Calu3 (cell line): ENCODE measurements around the gene RLF. TPM values are rescaled to one million over a fixed set of nuclear protein-coding genes. Genes with fewer than 3 reads are reported as not detected.
A peak's percentile ranks its signal among the peaks of the same experiment; 100 is the strongest.

Source experiments
- Bru-seq: library from RNA; stranded (reverse); fragments of 400-500 nt; gene quantifications from one replicate; lab custom pipeline; 2021; lab: Mats Ljungman, UMichigan
- BruChase-seq, 2 experiments: library from RNA; stranded (reverse); fragments of 400-500 nt; gene quantifications; one replicate each; lab custom pipeline; 2021; lab: Mats Ljungman, UMichigan
- BruUV-seq: library from RNA; stranded (reverse); fragments of 400-500 nt; replicated peaks from 2 replicates; lab custom pipeline; 2021; lab: Mats Ljungman, UMichigan
- CTCF ChIA-PET: fragments of 300-600 bp; sonication (Branson Sonifier 250); formaldehyde crosslinking; loops from one replicate; lab custom pipeline; 2022; ENCODE audit warnings: antibody characterized with exemption; lab: Charles Lee
- DNase-seq: peaks from one replicate; pipeline ENCODE4 v3.0.0; 2022
- H3K27ac Mint-ChIP-seq: one replicate; pipeline ENCODE4 v1.8.0; 2022; ENCODE audit warnings: mixed read lengths; ENCODE audit not compliant: unreplicated experiment
- H3K27me3 Mint-ChIP-seq: one replicate; pipeline ENCODE4 v1.8.0; 2022; ENCODE audit warnings: mixed read lengths; ENCODE audit not compliant: unreplicated experiment
- H3K36me3 Mint-ChIP-seq: one replicate; pipeline ENCODE4 v1.8.0; 2022; ENCODE audit warnings: mild to moderate bottlenecking, moderate library complexity, mixed read lengths; ENCODE audit not compliant: insufficient read depth, unreplicated experiment
- H3K4me1 Mint-ChIP-seq: one replicate; pipeline ENCODE4 v1.8.0; 2022; ENCODE audit warnings: mild to moderate bottlenecking, low read depth, mixed read lengths; ENCODE audit not compliant: unreplicated experiment
- H3K4me3 Mint-ChIP-seq: one replicate; pipeline ENCODE4 v1.8.0; 2022; ENCODE audit warnings: mild to moderate bottlenecking, low read depth, moderate library complexity, mixed read lengths; ENCODE audit not compliant: unreplicated experiment
- H3K9me3 Mint-ChIP-seq: one replicate; pipeline ENCODE4 v1.8.0; 2022; ENCODE audit warnings: low read depth, mixed read lengths; ENCODE audit not compliant: unreplicated experiment
- CTCF ChIP-seq: fragments of 200-600 bp; IDR thresholded peaks from one replicate; pipeline ENCODE4 v1.8.0; 2022; ENCODE audit warnings: antibody characterized with exemption; ENCODE audit not compliant: unreplicated experiment
- intact Hi-C: fragments of 100-400 bp; cut with micrococcal nuclease; formaldehyde crosslinking; loops from one replicate; pipeline ENCODE4 v1.10.0; 2022; ENCODE audit not compliant: unreplicated experiment
- long read RNA-seq: library from polyadenylated mRNA; stranded (forward); transcript quantifications from one replicate; pipeline ENCODE4 v2.0.0, GENCODE V29; 2022
- total RNA-seq: library from RNA; stranded (reverse); gene quantifications from 2 replicates; pipeline ENCODE4 v1.2.3, GENCODE V29; 2022

RLF gene
- total RNA-seq, result 11.7 and 12.9 TPM in 2 replicates
- Bru-seq, nascent RNA, result percentile 86 among the genes with signal in this experiment
- percentile 67 among the genes with signal in this experiment for BruChase-seq, experiment 1, labeled RNA remaining after a 6-hour chase
- percentile 67 among the genes with signal in this experiment for BruChase-seq, experiment 2, labeled RNA remaining after a 2-hour chase
- long read RNA-seq, full-length matches to known transcripts, result 1 of 10 reads
- long read RNA-seq, partial matches to known transcripts, result 1 of 10 reads
- long read RNA-seq, other reads (novel, unspliced or antisense), result 8 of 10 reads

GRCh38 chr1:40161125-40161887 is at the start of gene RLF:
Gene RLF, plus strand, starts transcription at chr1:40161387. Its CDS starts 13 bp downstream, at chr1:40161400.
- intact Hi-C loops, result no loop called here
- H3K9me3 Mint-ChIP-seq, result no peaks in the 10 kb centered on the region
- CTCF ChIA-PET, result interaction anchor here (0.6 to 1.5 kb wide), 3 partner anchors 24 to 137 kb away, joined by 5 to 6 read pairs (median 5); no protein-coding TSS in a partner anchor
- H3K27me3 Mint-ChIP-seq, result no peaks in the 10 kb centered on the region
- no peak within 1 kb of the TSS for H3K27ac Mint-ChIP-seq
- DNase-seq, result peak; percentile 96
- H3K4me3 Mint-ChIP-seq, result no peak within 1 kb of the TSS
- no peaks in the 10 kb centered on the region for H3K4me1 Mint-ChIP-seq
- no peak for TF ChIP-seq CTCF
- H3K36me3 Mint-ChIP-seq, result no peaks in the 10 kb centered on the region
- BruUV-seq, result no TSS peak

- CTCF ChIA-PET, result no interaction called here
- no peak for DNase-seq
- Mint-ChIP-seq H3K4me3 (no peak overlapping the region), H3K27me3 (no peaks in the 10 kb centered on the region), H3K36me3 (no peaks in the 10 kb centered on the region), H3K9me3 (peaks cover 10% of the 10 kb centered on the region), H3K4me1 (no peaks in the 10 kb centered on the region), H3K27ac (no peak overlapping the region)
- no TSS peak for BruUV-seq
- intact Hi-C loops, result no loop called here
- no peak for TF ChIP-seq CTCF
Observed at GRCh38 chr1:40114400-40114799, 46.8 kb upstream of the RLF start.

- peaks cover 3% of the 10 kb centered on the region for H3K9me3 Mint-ChIP-seq
- H3K27ac Mint-ChIP-seq, result no peak overlapping the region
- no peak for DNase-seq
- peaks cover 11% of the 10 kb centered on the region for H3K4me1 Mint-ChIP-seq
- intact Hi-C loops, result no loop called here
- H3K4me3 Mint-ChIP-seq, result no peak overlapping the region
- TF ChIP-seq CTCF, result no peak
- no peaks in the 10 kb centered on the region for H3K27me3 Mint-ChIP-seq
- H3K36me3 Mint-ChIP-seq, result no peaks in the 10 kb centered on the region
- CTCF ChIA-PET, result interaction anchor here (1.5 kb wide), 1 partner anchor 12 kb away, joined by 5 read pairs; no protein-coding TSS in a partner anchor
- no TSS peak for BruUV-seq
Observed at GRCh38 chr1:40120128-40120527, 41.1 kb upstream of the RLF start.

- intact Hi-C loops, result no loop called here
- no TSS peak for BruUV-seq
- no peak overlapping the region for H3K27ac Mint-ChIP-seq
Observed at GRCh38 chr1:40122855-40123254, 38.3 kb upstream of the RLF start.

More at GRCh38 chr1:40122855-40123254, 38.3 kb upstream of the RLF start:
- CTCF ChIA-PET, result no interaction called here
- H3K4me1 Mint-ChIP-seq, result peaks cover 11% of the 10 kb centered on the region
- TF ChIP-seq CTCF, result no peak
- H3K27me3 Mint-ChIP-seq, result no peaks in the 10 kb centered on the region
- no peaks in the 10 kb centered on the region for H3K36me3 Mint-ChIP-seq
- DNase-seq, result no peak
- peaks cover 3% of the 10 kb centered on the region for H3K9me3 Mint-ChIP-seq
- no peak overlapping the region for H3K4me3 Mint-ChIP-seq
